Measurements from ENCODE around the gene CCDC171. TPM values are rescaled to one million over a fixed set of nuclear protein-coding genes. Genes with fewer than 3 reads are reported as not detected.

Gene CCDC171
- polyA plus RNA-seq, 3 donors = 0.22 to 1.1 (median 0.97) TPM

- no peak overlapping the region for H3K27ac ChIP-seq (ENCODE audit: low read depth, low read length)
- 68 to 89% (median 75%) methylated on average over 1 of the region's 1 CpG for WGBS, 3 donors
Observed at GRCh38 chr9:15831384-15831783, 278.5 kb downstream of the CCDC171 start.

DNA sequence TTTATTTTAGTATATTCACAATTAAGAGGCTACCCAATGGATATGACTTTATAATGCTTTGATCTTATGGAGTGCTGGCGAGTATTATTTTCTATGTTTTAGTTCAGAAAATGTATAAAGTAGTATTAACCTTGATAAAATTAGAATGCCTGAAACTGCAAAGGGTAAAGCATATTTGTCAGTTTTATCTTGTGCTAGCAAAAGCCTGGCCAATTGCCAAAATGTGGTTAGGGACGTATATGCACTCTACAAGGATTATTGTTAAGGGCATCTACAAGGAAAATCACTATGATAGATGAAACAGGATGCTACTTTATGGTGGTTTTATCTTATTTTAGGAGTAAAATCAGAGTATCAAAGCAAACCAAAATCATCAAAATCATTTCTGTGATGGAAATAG is 281.7 kb downstream of the CCDC171 start:
- no peak overlapping the region for H3K27ac ChIP-seq (ENCODE audit: low read depth, low read length)
- 35 to 58% (median 57%) methylated on average over 2 of the region's 2 CpGs for WGBS, 3 donors

GRCh38 chr9:15837079-15837679 is 284.3 kb downstream of the CCDC171 start:
- WGBS, 3 donors = 1 to 4% (median 2%) methylated on average over 4 of the region's 4 CpGs
- H3K27ac ChIP-seq (ENCODE audit: low read depth, low read length) = no peak overlapping the region

GRCh38 chr9:15842051-15842450 is 289.2 kb downstream of the CCDC171 start:
- H3K27ac ChIP-seq (ENCODE audit: low read depth, low read length) = no peak overlapping the region
- 75 to 92% (median 91%) methylated on average over 3 of the region's 3 CpGs for WGBS, 3 donors

- no peak overlapping the region for H3K27ac ChIP-seq (ENCODE audit: low read depth, low read length)
Observed at GRCh38 chr9:15843316-15843715, 290.5 kb downstream of the CCDC171 start.

DNA sequence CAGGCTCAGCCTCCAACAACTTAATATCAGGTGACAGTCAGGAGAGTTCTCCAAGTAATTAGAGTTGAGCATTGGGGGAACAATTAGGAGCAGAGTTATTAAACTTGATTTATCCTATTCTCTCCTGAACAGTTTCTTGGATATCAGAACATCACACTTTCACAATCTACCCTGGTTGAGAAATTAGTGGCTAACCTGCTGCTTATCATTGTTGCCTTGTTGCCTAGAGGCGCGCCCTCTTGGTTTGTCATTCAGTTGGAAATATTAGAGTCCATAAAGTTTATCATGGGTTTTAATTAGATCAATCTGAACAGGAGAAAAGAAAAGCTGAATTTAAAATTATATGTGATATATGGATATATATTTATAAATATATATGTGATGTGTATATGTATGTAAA is 291.1 kb downstream of the CCDC171 start:
- no peak overlapping the region for H3K27ac ChIP-seq (ENCODE audit: low read depth, low read length)
- WGBS, 3 donors = 98 to 99% (median 98%) methylated on average over 2 of the region's 2 CpGs

- WGBS, 3 donors = 86 to 89% (median 87%) methylated on average over 6 of the region's 6 CpGs
- no peak overlapping the region for H3K27ac ChIP-seq (ENCODE audit: low read depth, low read length)
Observed at GRCh38 chr9:15846611-15847010, 293.8 kb downstream of the CCDC171 start.

DNA sequence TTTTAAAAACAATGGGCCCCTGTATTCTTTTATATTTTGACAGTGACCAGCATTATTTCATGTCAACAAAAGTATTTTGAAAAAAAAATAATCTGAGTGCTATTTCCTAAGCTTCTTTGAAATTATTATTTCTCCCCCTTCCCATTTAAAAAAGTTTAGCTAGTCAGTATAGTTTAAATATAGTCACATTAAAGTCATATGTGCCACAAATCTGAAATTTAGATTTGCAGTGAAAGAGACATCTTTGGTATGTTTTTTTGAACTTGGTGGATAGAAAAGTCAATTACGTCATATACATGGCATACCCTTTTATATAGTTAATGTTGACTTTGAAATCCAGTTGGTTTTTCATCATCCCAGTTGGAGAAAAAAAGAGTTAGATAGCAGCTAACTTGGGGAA is 297.0 kb downstream of the CCDC171 start:
- WGBS, 3 donors = 85 to 92% (median 91%) methylated on average over 1 of the region's 1 CpG

GRCh38 chr9:15851766-15852165 is 298.9 kb downstream of the CCDC171 start:
- WGBS, 3 donors = 47 to 99% (median 67%) methylated on average over 2 of the region's 2 CpGs
- H3K27ac ChIP-seq (ENCODE audit: low read depth, low read length) = no peak overlapping the region

More for the DNA sequence above, 297.0 kb downstream of the CCDC171 start:
- H3K27ac ChIP-seq (ENCODE audit: low read depth, low read length) = no peak overlapping the region

DNA sequence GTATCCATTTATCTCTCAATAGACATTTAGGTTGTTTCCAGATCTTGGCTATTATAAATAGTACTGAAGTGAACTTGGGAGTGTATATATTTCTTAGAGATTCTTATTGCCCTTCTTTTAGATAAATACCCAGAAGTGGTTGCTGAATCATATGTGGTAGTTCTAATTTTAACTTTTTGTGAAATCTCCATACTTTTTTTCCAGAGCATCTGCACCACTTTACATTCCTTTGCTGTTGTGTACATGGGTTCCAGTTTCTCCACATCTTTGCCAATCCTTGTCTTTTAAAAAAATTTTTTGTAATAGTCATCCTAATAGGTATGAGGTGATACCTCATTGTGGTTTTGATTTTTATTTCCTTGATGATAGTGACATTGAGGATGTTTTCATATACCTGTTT is 303.7 kb downstream of the CCDC171 start:
- no peak overlapping the region for H3K27ac ChIP-seq (ENCODE audit: low read depth, low read length)

DNA sequence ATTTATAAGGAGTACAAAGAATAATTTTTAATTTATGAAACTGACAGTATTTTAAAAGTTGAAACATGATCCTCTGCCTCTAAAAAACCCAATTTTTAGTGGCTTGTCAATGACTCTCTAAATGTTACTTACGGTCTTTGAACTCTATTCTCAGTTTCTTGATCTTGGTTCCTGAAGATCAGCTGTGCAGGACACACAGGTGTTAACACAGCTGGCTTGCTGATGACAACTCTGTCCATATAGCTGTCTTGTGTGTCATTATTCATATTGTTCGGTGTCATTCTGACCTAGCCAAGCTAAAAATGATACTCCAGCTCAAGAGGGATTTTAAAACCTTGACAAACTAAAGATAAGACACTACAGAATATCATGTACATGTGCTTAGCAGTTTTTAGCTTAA is 314.5 kb downstream of the CCDC171 start:
- no peak overlapping the region for H3K27ac ChIP-seq (ENCODE audit: low read depth, low read length)
- WGBS, 3 donors = 80 to 86% (median 83%) methylated on average over 2 of the region's 2 CpGs

DNA sequence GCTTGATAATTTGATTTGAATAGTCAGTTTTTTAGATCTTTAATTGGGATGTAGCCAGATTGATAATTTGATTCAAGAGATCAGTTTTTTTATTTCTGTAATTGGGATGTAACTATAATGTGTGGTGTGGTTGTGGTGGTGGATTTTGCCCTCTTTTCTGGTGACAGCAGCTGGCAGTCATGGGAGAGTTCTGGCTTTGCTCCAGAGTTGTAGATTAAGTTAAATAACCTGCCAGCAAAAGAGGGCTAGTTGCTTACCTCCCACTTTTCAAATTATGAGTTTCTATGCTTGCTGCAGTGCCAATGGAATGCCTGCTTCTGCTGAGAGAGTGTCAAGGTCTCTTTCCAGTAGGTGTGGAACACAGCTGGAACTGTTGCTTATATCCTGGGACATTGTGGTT is 315.1 kb downstream of the CCDC171 start:
- H3K27ac ChIP-seq (ENCODE audit: low read depth, low read length) = no peak overlapping the region

- no peak overlapping the region for H3K27ac ChIP-seq (ENCODE audit: low read depth, low read length)
- 5 to 11% (median 10%) methylated on average over 2 of the region's 2 CpGs for WGBS, 3 donors
Observed at GRCh38 chr9:15873573-15874177, 320.8 kb downstream of the CCDC171 start.

GRCh38 chr9:15882328-15882727 is 329.5 kb downstream of the CCDC171 start:
- 74 to 79% (median 78%) methylated on average over 4 of the region's 4 CpGs for WGBS, 3 donors

DNA sequence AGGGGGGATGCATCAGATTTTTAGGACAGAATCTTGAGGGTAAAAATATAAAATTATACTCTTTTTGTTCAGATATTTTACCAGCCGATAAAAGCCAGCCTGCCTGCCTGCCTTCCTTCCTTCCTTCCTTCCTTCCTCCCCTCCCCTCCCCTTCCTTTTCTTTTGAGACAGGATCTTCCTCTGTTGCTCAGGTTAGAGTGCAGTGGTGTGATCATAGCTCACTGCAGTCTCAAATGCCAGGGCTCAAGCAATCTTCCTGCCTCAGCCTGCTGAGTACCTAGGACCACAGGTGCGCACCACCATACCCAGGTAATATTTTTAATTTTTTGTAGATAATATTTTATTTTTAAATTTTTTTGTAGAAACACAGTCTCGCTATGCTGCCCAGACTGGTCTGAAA is 330.0 kb downstream of the CCDC171 start:
- H3K27ac ChIP-seq (ENCODE audit: low read depth, low read length) = no peak overlapping the region
- WGBS, 3 donors = 85 to 92% (median 90%) methylated on average over 3 of the region's 3 CpGs

More at GRCh38 chr9:15882328-15882727, 329.5 kb downstream of the CCDC171 start:
- no peak overlapping the region for H3K27ac ChIP-seq (ENCODE audit: low read depth, low read length)

- WGBS, 3 donors = 81 to 90% (median 83%) methylated on average over 2 of the region's 2 CpGs
Observed at GRCh38 chr9:15885464-15885863, 332.6 kb downstream of the CCDC171 start.

DNA sequence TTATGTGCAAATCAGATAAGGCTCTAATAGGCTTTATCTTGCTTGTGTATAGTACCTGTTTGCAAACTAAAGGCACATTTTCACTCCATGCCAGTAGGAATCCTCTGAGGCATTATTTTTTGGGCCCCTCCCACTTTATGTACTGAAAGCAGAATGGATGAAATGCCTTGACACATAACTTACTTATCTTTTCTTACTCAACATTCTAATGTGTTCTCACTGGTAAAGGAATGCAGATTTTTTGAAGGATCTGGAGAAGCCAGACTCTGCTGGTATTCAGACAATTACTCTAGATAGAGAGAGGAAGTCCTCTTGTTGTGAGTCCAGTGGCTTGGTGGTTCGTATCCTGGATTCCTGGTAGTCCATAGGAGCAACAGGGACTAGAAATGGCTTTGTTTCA is 336.7 kb downstream of the CCDC171 start:
- 86 to 93% (median 89%) methylated on average over 1 of the region's 1 CpG for WGBS, 3 donors
- H3K27ac ChIP-seq (ENCODE audit: low read depth, low read length) = no peak overlapping the region

More at GRCh38 chr9:15885464-15885863, 332.6 kb downstream of the CCDC171 start:
- no peak overlapping the region for H3K27ac ChIP-seq (ENCODE audit: low read depth, low read length)

- H3K27ac ChIP-seq (ENCODE audit: low read depth, low read length) = no peak overlapping the region
- WGBS, 3 donors = 70 to 91% (median 90%) methylated on average over 1 of the region's 1 CpG
Observed at GRCh38 chr9:15901572-15901971, 348.7 kb downstream of the CCDC171 start.

DNA sequence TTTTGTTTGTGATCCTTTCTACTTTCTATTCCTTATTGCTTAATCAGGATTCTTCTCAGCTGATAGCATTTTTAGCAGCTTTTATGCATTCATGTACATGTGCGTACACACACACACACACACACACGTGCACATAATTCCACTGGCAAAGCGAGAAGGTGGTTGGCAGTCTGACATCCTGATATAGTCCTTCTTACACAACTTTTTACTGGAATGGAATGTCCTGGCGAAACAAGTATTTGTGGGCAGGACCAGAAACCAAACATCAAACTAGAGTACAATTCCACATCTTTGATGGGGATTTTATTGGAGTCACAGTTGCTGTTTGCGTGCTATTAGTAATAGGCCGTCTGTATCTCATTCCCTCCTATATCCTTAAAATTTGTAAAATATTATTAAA is 356.5 kb downstream of the CCDC171 start:
- 69 to 94% (median 82%) methylated on average over 6 of the region's 6 CpGs for WGBS, 3 donors
- H3K27ac ChIP-seq (ENCODE audit: low read depth, low read length) = no peak overlapping the region

DNA sequence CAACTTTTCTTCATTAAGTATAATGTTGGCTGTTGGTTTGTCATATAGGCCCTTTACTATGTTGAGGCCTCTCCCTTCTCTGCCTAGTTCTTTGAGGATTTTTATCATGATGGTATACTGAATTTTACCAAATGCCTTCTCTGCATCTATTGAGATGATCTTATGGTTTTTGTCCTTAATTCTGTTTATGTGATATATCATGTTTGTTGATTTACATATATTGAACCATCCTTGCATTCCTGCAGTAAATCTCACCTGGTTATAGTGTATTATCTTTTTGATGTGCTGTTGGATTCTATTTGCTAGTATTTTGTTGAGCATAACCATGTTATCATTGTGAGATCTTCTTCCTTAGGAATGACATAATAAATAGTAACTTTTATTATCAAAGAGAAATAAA is 362.9 kb downstream of the CCDC171 start:
- H3K27ac ChIP-seq (ENCODE audit: low read depth, low read length) = no peak overlapping the region

All from adipose tissue (tissue), 3 donors.